Stimulated activated CD4-positive, alpha-beta T cell treated with anti-CD3 and anti-CD28 coated beads, Interleukin-1b, Interleukin-23, amount 100 ng/mL, for 24 hours (primary cell): ENCODE results near the gene IER5L.
A peak's percentile ranks its signal among the peaks of the same experiment; 100 is the strongest.

Source experiments
- DNase-seq, 4 experiments: peaks; one replicate each; pipeline ENCODE4 v3.0.0-alpha.2; 2020; ENCODE audit warnings: low read depth in 4 of 4, low spot score in 1 of 4

Gene IER5L

GRCh38 chr9:129162497-129163197, 15.4 kb downstream of the IER5L start:
- DNase-seq: no peak

GRCh38 chr9:129161534-129161837, 16.6 kb downstream of the IER5L start:
- DNase-seq: no peak

- DNase-seq: no peak
Measured at GRCh38 chr9:129160712-129161533, 17.1 kb downstream of the IER5L start.

- no peak for DNase-seq
Measured at GRCh38 chr9:129156163-129156562, 21.9 kb downstream of the IER5L start.

GRCh38 chr9:129154866-129155477, 23.1 kb downstream of the IER5L start:
- no peak for DNase-seq

- no peak for DNase-seq
Measured at GRCh38 chr9:129151469-129151868, 26.6 kb downstream of the IER5L start.

GRCh38 chr9:129150672-129151211, 27.3 kb downstream of the IER5L start:
- no peak for DNase-seq

- DNase-seq: no peak
Measured at GRCh38 chr9:129150122-129150521, 27.9 kb downstream of the IER5L start.

GRCh38 chr9:129149442-129149841, 28.6 kb downstream of the IER5L start:
- DNase-seq: no peak

GRCh38 chr9:129148463-129149204, 29.4 kb downstream of the IER5L start:
- no peak for DNase-seq

GRCh38 chr9:129146441-129146941, 31.6 kb downstream of the IER5L start:
- DNase-seq: no peak

- no peak for DNase-seq
Measured at GRCh38 chr9:129145841-129146292, 32.2 kb downstream of the IER5L start.

GRCh38 chr9:129145316-129145715, 32.7 kb downstream of the IER5L start:
- no peak for DNase-seq

- DNase-seq: peak in 3 of 4 experiments; percentile 52 to 61 (median 56)
Measured at GRCh38 chr9:129143031-129143927, 34.8 kb downstream of the IER5L start.

- no peak for DNase-seq
Measured at GRCh38 chr9:129142138-129142935, 35.7 kb downstream of the IER5L start.

GRCh38 chr9:129141066-129142041, 36.7 kb downstream of the IER5L start:
- DNase-seq: no peak

- peak in 1 of 4 experiments; percentile 16 for DNase-seq
Measured at GRCh38 chr9:129140397-129141065, 37.5 kb downstream of the IER5L start.
